ENCODE measurements around the gene SLC19A1. TPM values are rescaled to one million over a fixed set of nuclear protein-coding genes. Genes with fewer than 3 reads are reported as not detected.

Gene SLC19A1
- total and polyA plus RNA-seq, 7 donors, result 1.4 to 3.8 (median 2.3) TPM

DNA sequence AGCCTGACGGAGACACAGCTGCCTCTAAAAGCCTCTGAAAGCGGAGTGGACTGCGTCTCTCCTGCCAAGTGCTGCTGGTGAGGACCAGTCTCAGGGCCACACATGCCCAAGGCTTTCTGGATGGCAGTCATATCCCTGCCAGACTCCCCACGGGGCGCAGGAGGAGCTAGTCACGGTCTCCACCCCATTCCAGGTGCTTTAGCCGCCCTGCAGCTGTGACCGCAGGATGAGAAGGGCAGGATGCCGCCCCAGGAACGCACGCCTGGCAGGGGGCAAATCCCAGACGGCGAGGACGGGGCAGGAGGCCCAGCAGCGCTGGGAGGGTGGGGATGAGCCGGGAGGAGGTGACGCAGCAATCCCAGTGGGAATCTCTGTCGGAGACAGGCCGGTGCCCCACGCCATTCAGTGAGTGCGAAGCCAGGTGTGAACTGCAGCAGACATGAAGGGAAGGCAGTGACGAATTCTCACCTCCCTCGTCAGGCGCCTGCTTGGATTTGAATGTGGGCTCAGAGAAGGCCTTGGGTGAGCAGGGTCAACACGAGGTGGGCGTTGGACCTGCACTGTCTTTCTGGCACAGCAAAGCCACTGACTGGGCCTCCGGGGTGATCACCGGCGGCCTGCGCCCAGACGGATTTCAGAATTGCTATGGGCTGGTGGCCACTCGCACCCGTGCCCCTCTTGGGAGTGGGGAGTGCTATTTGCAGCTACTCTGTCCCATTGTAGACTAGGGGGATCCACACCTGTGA, 38.5 kb upstream of the SLC19A1 start:
- WGBS, 3 donors, result 35 to 50% (median 36%) methylated on average over 33 of the region's 33 CpGs
- DNase-seq (no peak), ATAC-seq (no peak)
- Histone ChIP-seq H3K4me3 (no peak overlapping the region), H3K9me3 (peaks cover 7% of the 10 kb centered on the region), H3K27ac (no peak overlapping the region), H3K27me3 (ENCODE audit: insufficient read depth in 3 of 3, low read length in 2 of 3) (peaks cover 0 to 36% (median 9%) of the 10 kb centered on the region in 3 donors), H3K36me3 (ENCODE audit: insufficient read depth in 1 of 2, low read depth in 1 of 2) (no peaks in the 10 kb centered on the region), H3K4me1 (no peaks in the 10 kb centered on the region)
- intact Hi-C loops (cut with DNase I), result no loop called here
- TF ChIP-seq CTCF (IDR thresholded peaks at IDR 0.05), result no peak

- TF ChIP-seq CTCF (IDR thresholded peaks at IDR 0.05), result no peak
- ATAC-seq, result no peak
- intact Hi-C loops (cut with DNase I), result no loop called here
- H3K4me3 ChIP-seq, result no peak overlapping the region
- peaks cover 2% of the 10 kb centered on the region for H3K9me3 ChIP-seq
- DNase-seq, result no peak
- no peak overlapping the region for H3K27ac ChIP-seq
- no peaks in the 10 kb centered on the region for H3K4me1 ChIP-seq
- peaks cover 0 to 39% (median 9%) of the 10 kb centered on the region in 3 donors for H3K27me3 ChIP-seq (ENCODE audit: insufficient read depth in 3 of 3, low read length in 2 of 3)
- H3K36me3 ChIP-seq (ENCODE audit: insufficient read depth in 1 of 2, low read depth in 1 of 2), result no peaks in the 10 kb centered on the region
- 29 to 43% (median 35%) methylated on average over 8 of the region's 8 CpGs for WGBS, 3 donors
Observed at GRCh38 chr21:45580181-45580575, 37.9 kb upstream of the SLC19A1 start.

- Histone ChIP-seq H3K9me3 (no peaks in the 10 kb centered on the region), H3K4me3 (no peak overlapping the region), H3K27me3 (ENCODE audit: insufficient read depth in 3 of 3, low read length in 2 of 3) (peaks cover 0 to 40% (median 11%) of the 10 kb centered on the region in 3 donors), H3K36me3 (ENCODE audit: insufficient read depth in 1 of 2, low read depth in 1 of 2) (no peaks in the 10 kb centered on the region), H3K4me1 (no peaks in the 10 kb centered on the region), H3K27ac (no peak overlapping the region)
- no peak for DNase-seq
- whole genome bisulfite sequencing, 3 donors, result 78 to 85% (median 82%) methylated on average over 23 to 29 of the region's 29 CpGs
- intact Hi-C loops (cut with DNase I), result no loop called here
- TF ChIP-seq CTCF (IDR thresholded peaks at IDR 0.05), result no peak
- ATAC-seq, result no peak
Observed at GRCh38 chr21:45579383-45580180, 37.3 kb upstream of the SLC19A1 start.

DNA sequence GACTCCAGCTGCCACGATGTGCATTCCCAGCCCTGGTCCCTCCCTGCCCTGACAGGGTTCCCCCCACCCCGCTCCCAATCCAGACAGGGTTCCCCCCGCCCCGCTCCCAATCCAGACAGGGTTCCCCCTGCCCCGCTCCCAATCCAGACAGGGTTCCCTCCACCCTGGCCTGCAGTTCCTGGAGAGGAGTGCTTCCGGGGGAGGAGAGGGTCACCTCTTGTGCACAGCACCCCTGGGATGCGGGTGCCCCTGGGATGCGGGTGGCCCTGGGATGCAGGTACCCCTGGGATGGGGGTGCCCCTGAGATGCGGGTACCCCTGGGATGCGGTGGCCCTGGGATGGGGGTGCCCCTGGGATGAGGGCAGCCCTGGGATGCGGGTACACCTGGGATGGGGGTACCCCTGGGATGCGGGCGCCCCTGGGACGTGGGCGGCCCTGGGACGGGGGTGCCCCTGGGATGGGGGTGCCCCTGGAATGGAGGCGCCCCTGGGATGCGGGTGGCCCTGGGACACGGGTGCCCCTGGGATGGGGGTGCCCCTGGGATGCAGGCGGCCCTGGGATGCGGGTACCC, 36.7 kb upstream of the SLC19A1 start:
- intact Hi-C loops (cut with DNase I), result no loop called here
- H3K4me3 ChIP-seq, result no peak overlapping the region
- 90 to 95% (median 93%) methylated on average over 20 to 21 of the region's 21 CpGs for WGBS, 3 donors
- peaks cover 0 to 40% (median 10%) of the 10 kb centered on the region in 3 donors for H3K27me3 ChIP-seq (ENCODE audit: insufficient read depth in 3 of 3, low read length in 2 of 3)
- no peaks in the 10 kb centered on the region for H3K36me3 ChIP-seq (ENCODE audit: insufficient read depth in 1 of 2, low read depth in 1 of 2)
- TF ChIP-seq CTCF (IDR thresholded peaks at IDR 0.05), result no peak
- H3K9me3 ChIP-seq, result no peaks in the 10 kb centered on the region
- no peak overlapping the region for H3K27ac ChIP-seq
- DNase-seq (no peak), ATAC-seq (no peak)
- H3K4me1 ChIP-seq, result no peaks in the 10 kb centered on the region
